T1000 (cell line): ENCODE results near the gene LGALS1.
"Not testable (repeated sequence)": the region's sequence is repeated elsewhere in the genome, so short reads cannot be mapped to it uniquely, and the experiment has no call there.

Experiments used
- DNase-seq: peaks from one replicate; lab custom pipeline; 2025; ENCODE audit warnings: mixed read lengths; lab: John Stamatoyannopoulos, UW

Gene LGALS1

GRCh38 chr22:37690407-37690806 is 15.0 kb downstream of the LGALS1 start:
- DNase-seq, result no peak

DNA sequence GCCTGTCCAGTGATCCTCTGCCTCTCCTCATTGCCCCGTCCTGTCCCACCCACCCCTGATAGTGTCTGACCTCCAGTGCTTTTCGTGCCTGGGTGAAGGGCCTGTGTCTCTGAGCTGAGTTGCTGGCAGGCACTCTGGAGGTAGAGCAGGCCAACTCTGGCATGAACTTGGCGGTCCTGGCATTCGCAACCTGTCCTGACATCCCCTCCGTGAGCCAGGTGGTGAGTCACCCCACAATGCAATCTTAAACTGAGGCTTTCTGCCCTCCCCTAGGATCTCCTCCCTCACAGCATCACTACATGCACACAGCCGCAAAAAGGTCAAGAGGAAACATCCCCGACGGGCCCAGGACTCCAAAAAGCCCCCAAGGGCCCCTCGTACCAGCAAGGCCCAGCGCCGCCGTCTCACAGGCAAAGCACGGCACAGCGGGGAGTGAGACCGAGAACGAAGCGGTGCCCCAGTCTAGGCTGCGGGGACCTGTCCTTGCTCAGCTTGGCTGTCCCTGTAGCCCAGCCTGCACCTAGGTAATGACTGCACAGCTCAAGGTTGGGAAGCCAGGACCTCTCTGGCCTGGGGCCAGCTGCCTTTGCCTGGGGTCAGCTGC is 15.6 kb downstream of the LGALS1 start:
- no peak for DNase-seq

GRCh38 chr22:37692627-37693285 is 17.3 kb downstream of the LGALS1 start:
- DNase-seq, result no peak

- DNase-seq, result not testable (repeated sequence)
Measured at GRCh38 chr22:37694131-37694530, 18.7 kb downstream of the LGALS1 start.

- DNase-seq, result not testable (repeated sequence)
Measured at GRCh38 chr22:37696260-37696656, 20.8 kb downstream of the LGALS1 start.

DNA sequence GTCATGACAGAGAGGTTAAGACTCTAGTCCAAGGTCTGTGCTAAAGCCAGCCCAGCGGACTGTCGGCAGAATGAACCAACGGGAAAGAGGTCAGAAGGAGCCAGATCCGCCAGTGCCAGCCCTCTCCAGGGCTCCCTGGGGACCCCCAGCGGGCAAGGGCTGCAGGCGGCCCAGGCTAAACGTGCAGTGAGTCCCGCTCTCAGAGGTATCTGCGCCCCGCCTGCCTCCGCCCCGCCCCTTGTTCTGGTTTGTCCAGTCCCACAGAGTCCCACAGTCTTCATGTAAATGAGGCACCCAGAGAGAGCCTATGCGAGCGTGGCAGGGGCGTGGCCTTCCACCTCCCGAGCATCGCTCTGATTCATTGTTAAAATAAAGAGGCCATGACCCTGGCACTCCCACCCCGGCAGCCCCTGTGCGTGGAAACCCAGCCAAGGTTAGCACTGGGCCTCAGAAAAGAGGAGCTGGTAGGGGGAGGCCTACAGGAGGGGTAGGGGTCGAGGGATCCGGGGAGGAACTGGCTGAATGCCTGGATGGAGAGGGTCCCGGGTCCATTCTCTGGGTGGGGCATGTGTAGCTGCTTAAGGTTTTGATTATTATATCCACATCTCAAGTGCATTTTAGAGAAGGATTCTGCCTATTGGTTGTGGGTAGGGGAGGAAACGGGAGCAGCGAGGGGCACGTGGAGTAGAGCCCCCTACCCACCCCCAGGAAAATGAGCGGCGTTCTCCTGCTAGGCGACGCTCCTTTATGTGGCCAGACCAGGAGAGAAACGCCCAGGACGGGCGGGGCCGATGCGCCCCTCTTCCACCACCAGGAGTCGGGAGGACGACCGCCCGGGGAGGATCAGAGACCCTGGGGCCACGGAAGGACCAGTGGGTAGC is 21.5 kb downstream of the LGALS1 start, which contains the start of gene TRIOBP:
Gene TRIOBP (plus strand): TSS at position 392 of the 881 bp plus-strand sequence. CDS start 4,318 bp downstream, outside the sequence.
- DNase-seq, result peak; percentile 98

GRCh38 chr22:37697538-37697835 is 22.1 kb downstream of the LGALS1 start:
- DNase-seq, result no peak

DNA sequence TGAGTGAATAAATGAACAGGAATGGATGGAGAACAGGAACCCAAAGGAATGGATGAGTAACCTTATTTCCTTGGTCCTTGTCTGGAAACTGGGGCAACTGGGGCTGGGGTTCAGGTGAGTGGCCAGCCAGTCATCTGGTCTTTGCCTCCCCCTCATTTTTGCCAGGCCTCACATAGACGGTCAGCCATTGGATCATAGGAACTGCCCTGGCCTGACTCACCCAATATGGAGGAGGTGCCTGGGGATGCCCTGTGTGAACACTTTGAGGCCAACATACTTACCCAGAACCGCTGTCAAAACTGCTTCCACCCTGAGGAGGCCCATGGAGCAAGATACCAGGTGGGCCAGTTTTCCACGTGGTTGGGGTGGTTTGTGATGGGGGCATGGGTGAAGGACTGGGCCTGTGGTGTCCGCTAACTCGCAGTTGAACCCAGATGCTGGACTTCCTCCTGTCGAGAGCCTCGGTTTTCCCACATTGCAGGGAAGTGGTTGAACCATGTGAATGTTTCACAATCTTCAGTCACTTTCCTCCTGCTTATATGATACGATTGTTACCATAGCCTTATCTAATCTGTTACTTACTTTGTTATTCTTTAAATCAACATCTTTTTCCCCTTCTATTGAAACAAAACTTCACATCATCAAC is 25.8 kb downstream of the LGALS1 start:
- no peak for DNase-seq

DNA sequence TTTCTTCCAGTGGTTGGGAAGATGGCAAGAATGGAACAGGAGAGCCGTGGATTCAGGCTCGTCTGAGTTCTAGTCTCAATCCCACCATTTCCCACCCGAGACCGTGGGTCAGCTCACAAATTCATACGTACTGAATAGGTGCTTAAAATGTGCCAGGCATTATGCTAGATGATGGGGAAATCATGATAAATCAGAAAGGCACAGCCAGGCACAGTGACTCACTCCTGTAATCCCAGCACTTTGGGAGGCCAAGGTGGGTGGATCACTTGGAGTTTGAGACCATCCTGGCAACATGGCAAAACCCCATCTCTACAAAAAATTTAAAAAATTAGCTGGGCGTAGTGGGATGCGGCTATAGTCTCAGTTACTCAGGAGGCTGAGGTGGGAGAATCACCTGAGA is 28.5 kb downstream of the LGALS1 start:
- DNase-seq, result no peak

DNA sequence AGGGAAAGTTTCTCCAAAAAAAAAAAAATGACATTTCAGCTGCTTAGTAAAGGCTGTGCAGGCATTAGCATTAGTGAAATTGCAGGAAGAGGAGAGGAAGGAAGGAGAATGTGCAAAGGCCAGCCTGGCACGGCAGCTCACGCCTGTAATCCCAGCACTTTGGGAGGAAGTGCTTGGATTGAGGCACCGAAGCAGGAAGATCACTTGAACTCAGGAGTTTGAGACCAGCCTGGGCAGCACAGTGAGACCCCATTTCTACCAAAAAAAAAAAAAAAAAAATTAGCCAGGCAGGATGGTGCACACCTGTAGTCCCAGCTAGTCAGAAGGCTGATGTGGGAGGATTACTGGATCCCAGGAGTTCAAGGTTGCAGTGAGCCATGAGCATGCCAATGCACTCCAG is 29.2 kb downstream of the LGALS1 start:
- DNase-seq, result no peak

DNA sequence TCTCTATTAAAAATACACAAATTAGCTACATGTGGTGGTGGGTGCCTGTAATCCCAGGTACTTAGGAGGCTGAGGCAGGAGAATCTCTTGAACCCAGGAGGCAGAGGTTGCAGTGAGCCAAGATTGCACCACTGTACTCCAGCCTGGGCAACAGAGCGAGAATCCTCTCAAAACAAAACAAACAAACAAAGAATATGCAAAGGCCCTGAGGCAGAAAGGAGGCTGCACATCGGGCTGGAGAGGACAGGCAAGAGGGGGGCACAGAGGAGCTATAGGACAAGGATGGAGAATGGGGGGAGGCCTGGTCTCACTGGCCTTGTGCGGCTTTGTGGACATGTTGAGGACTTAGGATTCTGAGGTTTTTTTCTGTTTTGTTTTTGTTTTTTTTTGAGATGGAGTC is 29.8 kb downstream of the LGALS1 start:
- DNase-seq, result no peak

DNA sequence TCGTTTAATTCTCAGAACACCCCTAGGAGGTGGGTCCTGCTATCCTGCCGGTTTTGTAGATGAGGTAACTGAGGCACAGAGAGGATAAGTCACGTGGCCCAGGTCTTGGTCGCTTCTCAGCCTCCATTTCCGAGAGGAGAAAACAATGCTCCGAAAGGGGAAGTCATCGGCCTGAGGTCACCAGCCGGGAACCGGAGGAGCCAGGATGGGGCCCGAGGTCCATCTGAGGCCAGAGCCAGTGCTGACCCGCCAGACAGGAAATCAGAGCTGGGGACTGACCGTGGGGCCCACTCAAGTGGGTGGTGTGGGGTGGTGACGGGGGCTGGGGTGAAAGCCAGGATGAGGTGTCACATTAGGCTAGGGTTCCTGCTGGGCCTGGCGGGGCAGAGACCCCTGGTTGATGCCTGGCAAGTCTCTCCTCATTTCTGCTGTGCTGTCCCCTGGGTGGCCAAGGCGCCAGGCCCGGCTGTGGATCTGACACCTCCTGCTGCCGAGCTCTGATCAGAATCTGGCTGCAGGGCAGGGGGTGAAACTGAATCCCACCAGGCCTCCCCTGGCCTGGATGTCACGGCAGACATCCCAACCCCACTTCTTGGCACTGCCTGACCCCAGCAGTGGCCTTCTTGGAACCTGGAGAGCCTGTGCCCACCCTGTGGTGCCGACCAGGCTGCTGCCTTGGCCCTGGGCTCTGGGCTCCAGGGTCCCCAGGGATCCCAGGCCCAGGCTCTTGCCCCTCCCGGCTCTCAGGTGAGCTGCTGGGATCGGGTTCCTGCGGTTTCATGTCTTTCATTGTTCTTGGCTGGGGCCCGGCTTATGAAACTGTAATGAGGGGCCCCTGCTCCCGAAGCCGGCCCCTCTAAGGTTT is 33.4 kb downstream of the LGALS1 start:
- DNase-seq, result no peak

DNA sequence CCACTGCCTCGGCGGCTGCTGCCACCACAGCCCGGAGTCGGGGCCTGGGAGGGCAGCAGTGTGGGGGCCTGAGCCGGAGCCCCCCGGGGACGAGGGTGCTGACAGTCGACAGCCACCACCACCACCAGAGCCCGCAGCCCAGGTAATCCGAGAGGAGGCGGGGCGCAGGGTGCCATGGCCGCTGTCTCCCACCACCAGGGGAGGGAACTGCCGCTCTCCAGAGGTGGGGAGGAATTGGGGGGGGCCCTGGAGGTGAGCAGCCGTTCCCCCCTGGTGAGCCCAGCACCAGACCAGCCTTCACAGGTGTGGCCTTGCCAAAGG is 34.0 kb downstream of the LGALS1 start:
- DNase-seq, result no peak

DNA sequence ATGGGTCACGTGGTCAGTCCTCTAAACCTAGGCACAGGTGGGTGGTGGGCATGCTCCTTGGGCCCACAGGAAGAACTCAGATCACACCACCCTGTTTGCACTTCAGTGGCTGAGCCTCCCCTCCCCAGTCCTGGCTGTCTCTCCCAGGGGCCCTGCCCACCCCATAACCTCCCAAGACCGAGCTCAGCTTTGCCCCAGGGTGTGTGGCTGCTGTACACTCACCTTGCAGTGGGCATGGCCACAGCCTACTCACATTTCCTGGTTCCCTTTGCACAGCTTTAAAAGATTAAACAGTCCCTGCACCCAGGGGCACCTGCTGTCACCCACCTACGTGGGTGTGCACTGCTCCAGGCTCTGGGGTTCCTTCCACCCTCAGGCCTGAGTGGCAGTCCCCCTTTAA is 35.2 kb downstream of the LGALS1 start:
- DNase-seq, result no peak

DNA sequence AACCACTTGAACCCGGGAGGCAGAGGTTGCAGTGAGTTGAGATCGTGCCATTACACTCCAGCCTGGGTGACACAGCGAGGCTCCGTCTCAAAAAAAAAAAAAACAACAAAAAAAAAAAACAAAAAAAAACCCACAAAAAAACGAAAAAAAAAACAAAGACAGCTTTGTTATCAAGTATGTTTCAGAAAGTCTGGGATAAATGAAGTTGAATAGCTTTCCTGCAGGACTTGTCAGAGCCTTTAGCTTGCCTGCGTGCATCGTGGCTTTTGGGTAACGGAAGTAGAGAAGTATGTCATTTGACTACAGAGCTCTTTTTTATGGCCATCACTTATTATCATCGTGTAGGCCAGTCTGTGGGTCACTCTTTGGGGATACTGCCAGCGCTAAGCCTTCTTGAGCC is 36.1 kb downstream of the LGALS1 start:
- no peak for DNase-seq

GRCh38 chr22:37713761-37714160 is 38.3 kb downstream of the LGALS1 start:
- DNase-seq, result no peak

DNA sequence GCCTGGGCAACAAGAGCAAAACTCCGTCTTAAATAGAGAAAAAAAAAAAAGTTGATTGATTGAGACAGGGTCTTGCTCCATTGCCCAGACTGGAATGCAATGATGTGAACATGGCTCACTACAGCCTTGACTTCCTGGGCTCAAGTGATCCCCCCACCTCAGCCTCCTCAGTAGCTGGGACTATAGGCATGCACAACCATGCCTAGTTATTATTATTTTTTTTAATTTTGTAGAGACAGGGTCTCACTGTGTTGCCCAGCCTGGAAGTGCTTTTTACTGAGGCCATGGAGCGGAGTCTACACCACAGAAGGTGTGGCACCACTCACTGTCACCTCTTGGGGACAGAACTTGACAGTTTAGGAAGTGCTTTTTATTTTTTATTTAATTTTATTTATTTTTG is 39.2 kb downstream of the LGALS1 start:
- DNase-seq, result no peak

DNA sequence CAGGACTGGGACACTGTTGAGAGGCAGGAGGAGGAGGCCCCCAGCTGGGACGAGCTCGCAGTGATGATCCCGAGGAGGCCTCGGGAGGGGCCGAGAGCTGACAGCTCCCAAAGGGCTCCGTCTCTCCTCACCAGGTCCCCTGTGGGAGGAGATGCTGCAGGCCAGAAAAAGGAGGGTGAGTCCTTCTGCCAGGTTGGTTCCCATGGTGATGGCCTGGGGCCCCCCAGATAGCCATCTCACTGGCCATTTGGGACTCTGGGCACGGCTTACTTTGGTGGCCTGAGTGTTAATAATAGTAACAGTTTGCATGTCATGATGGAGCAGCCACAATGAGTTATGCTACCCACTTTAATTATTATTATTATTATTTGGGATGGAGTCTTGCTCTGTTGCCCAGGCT is 40.3 kb downstream of the LGALS1 start:
- DNase-seq, result no peak

DNA sequence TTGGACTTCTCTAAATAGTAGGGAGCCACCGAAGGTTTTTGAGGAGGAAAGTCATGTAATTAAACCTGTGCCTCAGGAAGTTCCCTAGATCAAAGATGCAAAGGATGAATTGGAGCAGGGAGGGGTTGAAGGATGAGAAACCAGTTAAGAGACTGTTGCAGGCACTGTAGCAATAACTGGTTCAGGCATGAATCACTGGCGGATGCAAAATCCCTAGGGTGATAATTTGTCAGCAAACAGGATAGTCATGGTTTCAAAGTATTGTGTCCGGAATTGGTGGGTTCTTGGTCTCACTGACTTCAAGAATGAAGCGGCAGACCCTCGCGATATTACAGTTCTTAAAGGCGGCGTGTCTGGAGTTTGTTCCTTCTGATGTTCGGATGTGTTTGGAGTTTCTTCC is 41.3 kb downstream of the LGALS1 start:
- DNase-seq, result peak; percentile 70

DNA sequence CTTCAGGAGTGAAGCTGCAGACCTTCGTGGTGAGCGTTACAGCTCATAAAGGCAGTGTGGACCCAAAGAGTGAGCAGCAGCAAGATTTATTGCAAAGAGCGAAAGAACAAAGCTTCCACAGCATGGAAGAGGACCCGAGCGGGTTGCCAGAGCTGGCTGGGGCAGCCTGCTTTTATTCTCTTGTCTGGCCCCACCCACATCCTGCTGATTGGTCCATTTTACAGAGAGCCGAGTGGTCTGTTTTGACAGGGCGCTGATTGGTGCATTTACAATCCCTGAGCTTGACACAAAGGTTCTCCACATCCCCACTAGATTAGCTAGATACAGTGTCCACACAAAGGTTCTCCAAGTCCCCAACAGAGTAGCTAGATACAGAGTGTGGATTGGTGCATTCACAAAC is 41.8 kb downstream of the LGALS1 start:
- DNase-seq, result peak; percentile 70

GRCh38 chr22:37717746-37718305 is 42.4 kb downstream of the LGALS1 start:
- DNase-seq, result not testable (repeated sequence)
